ENCODE results near the gene RGL2. TPM values are rescaled to one million over a fixed set of nuclear protein-coding genes. Genes with fewer than 3 reads are reported as not detected.

Gene RGL2
- total and polyA plus RNA-seq, 2 donors (not counting 3 experiments of a cell fraction or from before 2014, with no cell fraction given) = 87.7 to 90.3 TPM

DNA sequence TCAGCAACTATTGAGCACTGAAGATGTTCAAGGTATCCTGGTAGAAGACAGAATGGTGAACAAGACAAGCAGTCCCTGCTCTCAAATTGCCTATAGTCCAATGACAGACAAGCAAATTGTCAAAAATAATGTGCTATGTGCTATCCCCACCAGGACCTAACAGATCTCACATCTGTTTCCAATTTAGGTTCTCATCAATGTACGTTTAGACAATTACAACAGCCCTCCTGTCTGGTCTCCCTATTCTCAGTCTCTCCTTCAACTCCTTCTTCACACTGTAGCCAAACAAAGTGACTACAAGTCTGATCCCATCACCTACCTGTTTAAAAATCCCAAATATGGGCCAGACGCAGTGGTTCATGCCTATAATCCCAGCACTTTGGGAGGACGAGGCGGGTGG, 7.6 kb upstream of the RGL2 start:
- Histone ChIP-seq H3K9me1 (replicated peaks; ENCODE audit: control insufficient read depth, extremely low read depth, insufficient read depth, low read length) (no peaks in the 10 kb centered on the region), H4K20me1 (replicated peaks; ENCODE audit: control insufficient read depth, extremely low read depth, insufficient read depth, low read length) (no peaks in the 10 kb centered on the region), H3K4me2 (ENCODE audit: insufficient read depth, low read length) (no peak overlapping the region), H3K27me3 (ENCODE audit: control insufficient read depth in 2 of 2, insufficient read depth in 2 of 2, low read length in 2 of 2) (no peaks in the 10 kb centered on the region), H3K36me3 (ENCODE audit: control insufficient read depth in 2 of 2, extremely low read depth in 1 of 2, insufficient read depth in 2 of 2, low read length in 2 of 2) (peaks cover 8 to 19% of the 10 kb centered on the region in 2 experiments), H3K79me2 (ENCODE audit: control insufficient read depth, insufficient read depth, low read length) (peaks cover 4% of the 10 kb centered on the region), H2AFZ (ENCODE audit: low read depth, low read length) (no peak overlapping the region), H3K27ac (ENCODE audit: insufficient read depth, low read depth, low read length) (no peak overlapping the region), H3K9ac (replicated peaks; ENCODE audit: extremely low read depth, insufficient read depth, low read length) (no peak overlapping the region), H3K9me3 (replicated peaks; ENCODE audit: control insufficient read depth, insufficient read depth, low read length) (no peaks in the 10 kb centered on the region), H3K4me3 (replicated peaks in 1 of 3; ENCODE audit: insufficient read depth in 1 of 3, low read depth in 1 of 3, low read length in 3 of 3) (no peak overlapping the region), H3K4me1 (ENCODE audit: control insufficient read depth, extremely low read depth, insufficient read depth, low read length) (no peaks in the 10 kb centered on the region)
- no TSS peak for BruUV-seq (replicated peaks)
- ChIA-PET CTCF (no interaction called here), POLR2A (no interaction called here)
- no peak for TF ChIP-seq JUN (IDR thresholded peaks at IDR 0.05; ENCODE audit: borderline replicate concordance, insufficient read depth, insufficient read length, low read depth)
- TF ChIP-seq, protein P1, sequence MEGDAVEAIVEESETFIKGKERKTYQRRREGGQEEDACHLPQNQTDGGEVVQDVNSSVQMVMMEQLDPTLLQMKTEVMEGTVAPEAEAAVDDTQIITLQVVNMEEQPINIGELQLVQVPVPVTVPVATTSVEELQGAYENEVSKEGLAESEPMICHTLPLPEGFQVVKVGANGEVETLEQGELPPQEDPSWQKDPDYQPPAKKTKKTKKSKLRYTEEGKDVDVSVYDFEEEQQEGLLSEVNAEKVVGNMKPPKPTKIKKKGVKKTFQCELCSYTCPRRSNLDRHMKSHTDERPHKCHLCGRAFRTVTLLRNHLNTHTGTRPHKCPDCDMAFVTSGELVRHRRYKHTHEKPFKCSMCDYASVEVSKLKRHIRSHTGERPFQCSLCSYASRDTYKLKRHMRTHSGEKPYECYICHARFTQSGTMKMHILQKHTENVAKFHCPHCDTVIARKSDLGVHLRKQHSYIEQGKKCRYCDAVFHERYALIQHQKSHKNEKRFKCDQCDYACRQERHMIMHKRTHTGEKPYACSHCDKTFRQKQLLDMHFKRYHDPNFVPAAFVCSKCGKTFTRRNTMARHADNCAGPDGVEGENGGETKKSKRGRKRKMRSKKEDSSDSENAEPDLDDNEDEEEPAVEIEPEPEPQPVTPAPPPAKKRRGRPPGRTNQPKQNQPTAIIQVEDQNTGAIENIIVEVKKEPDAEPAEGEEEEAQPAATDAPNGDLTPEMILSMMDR (IDR thresholded peaks at IDR 0.05; ENCODE audit: extremely low read depth in 1 of 2, insufficient read depth in 1 of 2, low read depth in 1 of 2, low read length in 2 of 2) = no peak
- TF ChIP-seq POLR2A (IDR thresholded peaks at IDR 0.05; ENCODE audit: low read depth, low read length) = no peak
- TF ChIP-seq MYC (IDR thresholded peaks at IDR 0.05; ENCODE audit: low read depth, low read length) = no peak
- no peak for FAIRE-seq
- no peak for DNase-seq (ENCODE audit: low read depth, low spot score)
- dilution Hi-C loops (cut with MboI; ENCODE audit: extremely low pct_ligation_motif_present, low sequenced_read_pairs) = no loop called here
- intact Hi-C loops (cut with micrococcal nuclease) = no loop called here

DNA sequence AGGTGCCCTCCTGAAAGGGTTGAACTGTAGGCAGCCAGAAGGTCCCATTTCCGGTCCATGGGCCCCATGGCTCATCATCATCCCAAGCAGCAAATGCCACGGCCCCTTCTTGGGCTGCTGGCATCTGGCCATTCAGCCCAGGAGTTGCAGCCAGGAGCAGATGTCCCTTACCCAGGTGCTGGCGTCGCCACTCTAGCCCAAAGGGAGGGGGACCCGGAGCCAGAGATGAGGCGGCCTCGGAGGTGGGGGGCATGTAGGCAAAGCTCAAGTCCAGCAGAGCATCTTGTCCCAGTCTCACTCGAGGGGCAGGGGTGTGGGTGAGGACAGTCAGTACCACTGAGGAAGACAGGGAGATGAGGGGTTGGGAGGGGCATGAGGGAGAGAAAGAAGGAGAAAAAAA, 6.3 kb upstream of the RGL2 start:
- Histone ChIP-seq H3K79me2 (ENCODE audit: control insufficient read depth, insufficient read depth, low read length) (peaks cover 7% of the 10 kb centered on the region), H3K36me3 (ENCODE audit: control insufficient read depth in 2 of 2, extremely low read depth in 1 of 2, insufficient read depth in 2 of 2, low read length in 2 of 2) (peaks cover 8 to 19% of the 10 kb centered on the region in 2 experiments), H3K27ac (ENCODE audit: insufficient read depth, low read depth, low read length) (no peak overlapping the region), H3K4me2 (ENCODE audit: insufficient read depth, low read length) (no peak overlapping the region), H4K20me1 (replicated peaks; ENCODE audit: control insufficient read depth, extremely low read depth, insufficient read depth, low read length) (no peaks in the 10 kb centered on the region), H3K4me1 (ENCODE audit: control insufficient read depth, extremely low read depth, insufficient read depth, low read length) (peaks cover 2% of the 10 kb centered on the region), H3K4me3 (replicated peaks in 1 of 3; ENCODE audit: insufficient read depth in 1 of 3, low read depth in 1 of 3, low read length in 3 of 3) (no peak overlapping the region), H3K9me1 (replicated peaks; ENCODE audit: control insufficient read depth, extremely low read depth, insufficient read depth, low read length) (no peaks in the 10 kb centered on the region), H3K9ac (replicated peaks; ENCODE audit: extremely low read depth, insufficient read depth, low read length) (no peak overlapping the region), H3K27me3 (ENCODE audit: control insufficient read depth in 2 of 2, insufficient read depth in 2 of 2, low read length in 2 of 2) (no peaks in the 10 kb centered on the region), H3K9me3 (replicated peaks; ENCODE audit: control insufficient read depth, insufficient read depth, low read length) (no peaks in the 10 kb centered on the region), H2AFZ (ENCODE audit: low read depth, low read length) (no peak overlapping the region)
- dilution Hi-C loops (cut with MboI; ENCODE audit: extremely low pct_ligation_motif_present, low sequenced_read_pairs) (no loop called here), intact Hi-C loops (cut with micrococcal nuclease) (no loop called here)
- CTCF ChIA-PET = no interaction called here
- POLR2A ChIA-PET = no interaction called here
- no peak for DNase-seq (ENCODE audit: low read depth, low spot score)
- BruUV-seq (replicated peaks) = no TSS peak
- TF ChIP-seq POLR2AphosphoS5 (IDR thresholded peaks at IDR 0.05; ENCODE audit: insufficient read depth, low read depth, low read length) (no peak), JUN (IDR thresholded peaks at IDR 0.05; ENCODE audit: borderline replicate concordance, insufficient read depth, insufficient read length, low read depth) (no peak), GATA2 (IDR thresholded peaks at IDR 0.05; ENCODE audit: insufficient read depth, insufficient read length, low read depth, low read length) (no peak), EZH2 (IDR thresholded peaks at IDR 0.05; ENCODE audit: borderline replicate concordance, low read depth, low read length, severe bottlenecking) (no peak), MAX (IDR thresholded peaks at IDR 0.05; ENCODE audit: insufficient read depth, insufficient read length) (no peak), FOS (IDR thresholded peaks at IDR 0.05; ENCODE audit: borderline replicate concordance, insufficient read depth, low read length) (no peak), POLR2A (IDR thresholded peaks at IDR 0.05; ENCODE audit: low read depth, low read length) (no peak), MYC (IDR thresholded peaks at IDR 0.05; ENCODE audit: low read depth, low read length) (no peak)
- TF ChIP-seq, protein P1 (IDR thresholded peaks at IDR 0.05; ENCODE audit: extremely low read depth in 1 of 2, insufficient read depth in 1 of 2, low read depth in 1 of 2, low read length in 2 of 2) = no peak
- no peak for FAIRE-seq

Data from endothelial cell of umbilical vein (primary cell).